ENCODE results near the gene SLMAP. TPM values are rescaled to one million over a fixed set of nuclear protein-coding genes. Genes with fewer than 3 reads are reported as not detected.

Gene SLMAP
- total and polyA plus RNA-seq, 2 of the 13 experiments (the other 11 are each of a cell fraction or from before 2014, with no cell fraction given) = 24.0 to 48.3 TPM

- TF ChIP-seq KIAA2018 (CRISPR knock-in tag; IDR thresholded peaks at IDR 0.05; ENCODE audit: borderline replicate concordance) = no peak
- TF ChIP-seq ZNF430 (CRISPR knock-in tag; IDR thresholded peaks at IDR 0.05) = no peak
- peak; percentile 39; the same call in 1 of the 2 replicates for TF ChIP-seq ONECUT2 (CRISPR knock-in tag; IDR thresholded peaks at IDR 0.05)
- TF ChIP-seq CHD4 (IDR thresholded peaks at IDR 0.05; ENCODE audit: borderline replicate concordance, low read length) = no peak
- no peak for TF ChIP-seq ZNF280D (CRISPR knock-in tag; IDR thresholded peaks at IDR 0.05)
- no peak for TF ChIP-seq THYN1 (CRISPR knock-in tag; IDR thresholded peaks at IDR 0.05; ENCODE audit: borderline replicate concordance, low read depth)
- TF ChIP-seq ZNF318 (CRISPR knock-in tag; IDR thresholded peaks at IDR 0.05) = no peak
- TF ChIP-seq GTF2F1 (IDR thresholded peaks at IDR 0.05; ENCODE audit: low read length) = no peak
- no peak for TF ChIP-seq POLR2A (IDR thresholded peaks at IDR 0.05; ENCODE audit: insufficient read depth in 1 of 2, low read depth in 2 of 2, low read length in 2 of 2)
- no peak for TF ChIP-seq TBX3 (IDR thresholded peaks at IDR 0.05; ENCODE audit: borderline replicate concordance)
- no peak for TF ChIP-seq ZBTB7A (CRISPR knock-in tag; IDR thresholded peaks at IDR 0.05)
These were observed 64.4 kb downstream of the SLMAP start (continued) for GRCh38 chr3:57820479-57820878.
